COLO668 (cell line): ENCODE results near the gene TEAD1.

Experiments used
- DNase-seq: peaks from one replicate; lab custom pipeline; 2025; ENCODE audit not compliant: unreplicated experiment; lab: John Stamatoyannopoulos, UW

The TEAD1 gene

DNA sequence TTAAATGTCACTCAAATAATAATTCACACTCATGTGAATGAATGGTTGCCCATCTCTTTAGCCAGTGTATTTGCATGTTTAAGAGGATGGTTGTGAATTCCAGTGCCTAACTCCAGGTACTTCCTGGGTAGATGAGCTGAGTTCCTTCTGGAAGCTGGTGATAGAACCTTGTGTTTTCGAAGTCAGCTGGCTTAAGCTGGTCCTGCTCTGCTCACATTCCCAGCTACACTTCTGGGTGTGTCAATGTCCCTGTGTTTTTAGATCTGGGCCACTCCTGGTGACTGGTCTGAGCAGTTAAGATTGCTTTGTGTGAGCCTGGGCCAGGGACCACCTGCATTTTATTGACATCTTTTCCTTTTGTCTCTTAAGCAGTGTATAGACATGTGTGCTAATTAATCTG is 10.6 kb downstream of the TEAD1 start:
- DNase-seq: no peak

GRCh38 chr11:12685229-12685628 is 11.0 kb downstream of the TEAD1 start:
- DNase-seq: no peak

- no peak for DNase-seq
These were observed 12.2 kb downstream of the TEAD1 start for GRCh38 chr11:12686246-12687060.

GRCh38 chr11:12687216-12687623 is 13.0 kb downstream of the TEAD1 start:
- no peak for DNase-seq

DNA sequence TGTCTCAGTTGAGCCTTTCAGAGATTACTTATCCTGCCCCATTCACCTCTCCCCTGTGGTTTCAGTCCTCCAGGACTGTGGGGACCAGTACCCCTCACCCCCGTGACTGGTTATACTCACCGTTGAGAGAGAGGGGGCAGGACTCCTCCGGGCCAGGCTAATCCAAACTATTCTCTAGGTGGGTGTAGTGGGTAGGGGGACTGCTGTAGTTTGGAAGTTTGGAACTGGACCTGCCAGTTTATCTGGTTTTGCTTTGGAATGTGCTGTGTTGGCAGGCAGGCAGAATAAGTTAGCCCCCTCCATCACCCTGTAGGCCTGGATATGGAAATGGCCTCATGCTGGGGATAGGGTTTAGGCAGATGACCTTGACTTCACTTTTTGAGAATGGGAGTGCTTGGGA is 13.5 kb downstream of the TEAD1 start:
- DNase-seq: no peak

GRCh38 chr11:12689029-12689755 is 15.0 kb downstream of the TEAD1 start:
- no peak for DNase-seq

GRCh38 chr11:12690663-12691062 is 16.4 kb downstream of the TEAD1 start:
- DNase-seq: no peak

DNA sequence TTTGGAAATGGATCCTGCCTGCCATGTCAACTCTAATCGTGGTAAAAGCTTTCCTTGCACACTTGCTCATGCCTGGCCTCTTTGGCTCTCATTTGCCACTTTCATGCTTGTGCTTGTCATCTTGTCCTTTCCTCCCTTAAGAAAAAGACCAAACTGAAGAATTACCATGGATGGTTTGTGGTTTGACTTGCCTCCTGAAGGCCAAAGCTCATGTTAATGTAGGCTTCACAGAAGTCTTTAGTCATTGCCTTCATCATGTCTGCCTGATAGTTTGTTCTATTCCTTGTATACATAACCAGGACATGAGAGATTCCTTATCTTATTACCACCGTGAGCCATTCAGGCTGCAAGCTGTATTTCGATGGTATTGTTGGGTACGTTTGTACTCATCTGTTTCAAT is 17.3 kb downstream of the TEAD1 start:
- no peak for DNase-seq

DNA sequence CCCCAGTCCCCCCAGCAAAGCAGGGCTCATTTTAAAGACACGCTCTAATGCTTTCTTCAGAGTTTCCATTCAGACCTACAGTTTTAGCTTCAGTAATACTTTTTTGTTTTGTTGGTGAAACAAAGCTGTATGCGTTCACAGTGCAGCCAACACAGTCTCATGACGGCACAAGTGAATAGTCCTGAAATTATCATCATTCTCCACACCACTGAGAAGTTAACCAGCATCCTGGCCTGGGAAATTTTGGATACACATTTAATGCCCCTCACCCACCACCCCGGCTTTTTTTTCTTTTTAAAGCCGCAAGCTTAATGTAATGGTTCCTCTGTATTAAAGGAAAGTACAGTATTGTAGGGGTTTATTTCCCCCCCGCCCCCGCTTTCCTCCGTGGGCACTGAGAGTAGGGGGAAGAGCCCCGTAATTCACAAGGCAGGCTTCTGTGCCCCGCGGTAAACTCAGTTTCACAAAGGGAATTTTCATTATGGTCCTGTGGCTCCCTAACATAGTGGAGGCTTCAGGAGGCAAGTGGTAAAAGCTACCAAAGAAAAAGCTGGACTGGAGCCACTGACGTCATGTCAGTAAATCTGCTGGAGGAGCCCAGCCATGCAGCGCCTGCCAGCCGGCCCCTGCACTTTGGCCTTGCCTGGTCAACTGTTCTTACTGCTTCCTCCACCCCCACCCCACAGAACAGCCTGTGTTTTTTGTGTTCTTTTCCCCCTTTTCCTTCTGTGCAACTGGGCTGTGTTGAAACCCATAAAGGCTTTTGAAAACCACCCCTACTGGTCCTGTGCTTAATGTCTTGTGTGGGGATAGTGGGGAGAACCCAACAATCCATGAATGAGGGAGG is 18.2 kb downstream of the TEAD1 start:
- DNase-seq: peak; percentile 82

DNA sequence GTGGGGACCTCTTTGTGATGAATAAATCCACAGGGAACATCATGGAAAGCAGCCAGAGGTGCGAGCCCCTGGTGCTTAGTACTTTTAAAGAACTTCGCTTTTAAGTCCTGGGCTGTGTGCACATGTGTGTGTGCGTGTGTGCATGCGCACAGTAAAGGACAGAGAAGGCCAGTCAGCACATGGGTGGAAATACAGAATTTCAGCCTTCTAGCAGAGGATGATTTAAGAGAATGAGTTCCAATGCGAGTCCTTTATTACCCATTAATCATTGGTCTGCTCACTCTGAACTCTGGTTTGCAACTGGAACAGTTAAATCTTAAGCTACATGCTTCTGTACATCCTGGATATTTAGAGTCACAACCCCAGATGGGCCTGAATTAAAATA is 18.9 kb downstream of the TEAD1 start:
- peak; percentile 20 for DNase-seq

GRCh38 chr11:12693479-12694182 is 19.4 kb downstream of the TEAD1 start:
- DNase-seq: peak; percentile 65

DNA sequence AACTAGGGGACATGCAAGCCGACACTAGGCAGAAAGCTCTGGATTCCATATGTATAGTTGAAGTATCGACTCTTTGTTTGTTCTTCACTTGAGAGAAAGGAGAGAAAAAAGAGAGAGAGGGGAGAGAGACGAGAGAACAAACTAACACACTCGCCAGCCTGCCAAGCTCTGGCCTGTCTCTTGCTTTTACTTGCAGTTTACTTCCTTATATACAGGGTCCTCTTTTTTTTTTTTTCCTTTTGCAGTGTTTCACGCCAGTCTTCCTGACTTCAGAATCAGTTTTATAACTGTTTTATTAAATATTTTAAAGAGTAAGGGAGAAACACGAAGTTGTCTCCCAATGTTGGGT is 19.9 kb downstream of the TEAD1 start:
- peak; percentile 60 for DNase-seq

DNA sequence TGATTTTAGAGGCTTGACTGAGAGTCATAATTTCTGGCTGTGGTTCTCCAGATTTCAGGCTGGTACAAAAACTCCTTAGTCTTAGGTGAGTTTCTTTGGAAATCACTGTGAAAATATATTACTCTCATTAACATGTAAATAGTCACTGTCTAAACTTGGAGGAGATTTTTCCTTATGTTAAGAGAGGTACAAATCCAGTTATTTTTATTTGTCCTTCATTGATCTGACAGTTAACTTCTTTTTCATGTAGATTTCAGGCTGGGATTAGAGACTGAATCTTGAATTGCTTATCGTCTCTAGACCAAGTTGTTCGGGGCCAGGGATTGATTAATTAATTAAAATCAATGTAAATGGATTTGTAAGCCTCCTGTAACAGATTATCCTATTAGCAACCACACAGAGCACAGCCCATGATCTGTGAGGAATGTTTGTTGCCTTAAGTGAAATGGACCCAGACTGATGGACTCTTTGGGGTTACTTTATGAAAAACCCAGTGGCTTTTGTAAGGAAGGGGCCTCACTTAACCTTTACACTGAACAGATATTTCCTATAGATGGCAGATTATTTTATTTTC is 21.1 kb downstream of the TEAD1 start:
- no peak for DNase-seq

- no peak for DNase-seq
These were observed 21.7 kb downstream of the TEAD1 start for GRCh38 chr11:12695873-12696272.

- peak; percentile 91 for DNase-seq
These were observed 22.8 kb downstream of the TEAD1 start for GRCh38 chr11:12696911-12697581.

DNA sequence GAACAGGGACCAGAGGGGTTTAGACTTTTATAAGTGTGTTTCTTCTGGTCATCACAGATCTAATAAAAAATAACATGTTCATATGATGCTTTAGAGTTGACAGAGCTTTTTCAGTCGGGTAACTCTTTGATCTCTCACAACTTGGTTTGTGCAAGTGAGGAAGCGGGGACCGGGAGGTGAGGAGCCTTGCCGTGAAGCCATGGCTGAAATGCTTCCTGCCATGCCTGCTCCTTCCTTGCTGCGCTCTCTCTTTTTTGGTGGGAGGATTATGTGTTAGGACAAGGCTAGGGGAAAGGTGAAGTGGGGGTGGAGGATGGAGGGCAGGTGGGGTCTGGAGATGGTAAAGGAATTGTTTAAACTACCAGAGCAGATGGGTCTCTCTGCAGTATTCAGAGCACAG is 23.8 kb downstream of the TEAD1 start:
- DNase-seq: peak; percentile 52

- no peak for DNase-seq
These were observed 27.8 kb downstream of the TEAD1 start for GRCh38 chr11:12701811-12702592.

- no peak for DNase-seq
These were observed 28.8 kb downstream of the TEAD1 start for GRCh38 chr11:12702999-12703453.

DNA sequence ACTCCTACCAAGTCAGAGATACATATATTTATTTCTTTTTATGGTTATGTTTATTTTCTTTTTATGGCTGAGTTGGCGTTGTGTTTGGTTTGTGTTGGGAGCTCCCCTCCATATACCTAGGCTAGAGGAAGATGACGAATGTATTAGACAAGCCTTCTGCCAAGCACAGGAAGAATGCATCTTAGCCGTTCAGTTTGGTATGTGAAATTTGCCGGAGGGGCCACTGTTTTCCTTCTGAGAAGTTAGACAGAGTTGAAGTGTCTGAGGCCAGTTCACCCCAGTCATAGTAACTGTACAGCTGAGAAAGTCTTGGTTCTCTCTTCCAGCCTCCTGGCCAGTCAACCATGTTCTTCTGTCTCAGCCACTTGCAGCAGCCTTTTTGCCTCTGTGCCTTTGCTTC is 29.8 kb downstream of the TEAD1 start:
- no peak for DNase-seq
